Measurements from ENCODE around the gene BMP6.

The BMP6 gene

DNA sequence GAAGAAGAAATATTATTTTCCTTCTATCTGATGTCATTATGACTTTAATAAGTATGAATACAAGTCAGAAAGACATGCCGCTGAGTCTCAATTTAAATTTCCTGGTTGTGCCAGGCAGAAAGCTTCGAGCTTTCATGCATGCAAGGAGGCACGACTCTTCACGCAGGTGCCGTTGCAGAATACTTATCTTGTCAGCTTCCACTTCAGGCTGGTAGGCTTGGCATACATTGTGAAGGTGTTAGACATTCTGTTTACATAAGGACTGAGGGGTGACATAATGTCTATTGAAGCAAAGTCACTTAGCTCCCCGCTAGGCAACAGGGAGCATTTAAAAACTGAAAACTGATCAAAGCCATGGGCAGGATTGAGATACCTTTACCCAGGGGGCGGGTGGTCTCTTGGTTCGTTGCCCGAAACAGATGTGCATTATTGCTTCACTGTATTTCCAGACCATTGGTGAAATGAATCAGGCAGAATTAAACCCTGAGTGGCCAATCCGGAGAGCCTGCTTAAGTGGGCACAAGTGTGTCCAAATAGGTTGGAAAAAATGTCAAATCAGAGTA lies 16.4 kb downstream of the BMP6 start:
- ATAC-seq (ENCODE audit: insufficient read depth, low read depth) = no peak
- Histone ChIP-seq H3K4me3 (ENCODE audit: low read depth in 1 of 2, low read length in 2 of 2) (no peak overlapping the region), H3K36me3 (ENCODE audit: insufficient read depth, low read length) (no peaks in the 10 kb centered on the region), H3K27ac (ENCODE audit: low read length) (no peak overlapping the region), H3K79me2 (ENCODE audit: insufficient read depth, low read length) (no peaks in the 10 kb centered on the region), H3K27me3 (ENCODE audit: insufficient read depth, low read length, poor library complexity) (peaks cover 4% of the 10 kb centered on the region), H4K20me1 (ENCODE audit: insufficient read depth, low read length) (no peaks in the 10 kb centered on the region), H3K4me1 (ENCODE audit: insufficient read depth, low read length) (no peaks in the 10 kb centered on the region), H3K4me2 (ENCODE audit: insufficient read depth, low read length) (no peak overlapping the region), H3K9ac (ENCODE audit: low read depth, low read length) (no peak overlapping the region), H3K9me3 (ENCODE audit: insufficient read depth, low read length, severe bottlenecking) (no peaks in the 10 kb centered on the region), H2AFZ (ENCODE audit: low read depth, low read length) (no peak overlapping the region)
- TF ChIP-seq, protein P1, sequence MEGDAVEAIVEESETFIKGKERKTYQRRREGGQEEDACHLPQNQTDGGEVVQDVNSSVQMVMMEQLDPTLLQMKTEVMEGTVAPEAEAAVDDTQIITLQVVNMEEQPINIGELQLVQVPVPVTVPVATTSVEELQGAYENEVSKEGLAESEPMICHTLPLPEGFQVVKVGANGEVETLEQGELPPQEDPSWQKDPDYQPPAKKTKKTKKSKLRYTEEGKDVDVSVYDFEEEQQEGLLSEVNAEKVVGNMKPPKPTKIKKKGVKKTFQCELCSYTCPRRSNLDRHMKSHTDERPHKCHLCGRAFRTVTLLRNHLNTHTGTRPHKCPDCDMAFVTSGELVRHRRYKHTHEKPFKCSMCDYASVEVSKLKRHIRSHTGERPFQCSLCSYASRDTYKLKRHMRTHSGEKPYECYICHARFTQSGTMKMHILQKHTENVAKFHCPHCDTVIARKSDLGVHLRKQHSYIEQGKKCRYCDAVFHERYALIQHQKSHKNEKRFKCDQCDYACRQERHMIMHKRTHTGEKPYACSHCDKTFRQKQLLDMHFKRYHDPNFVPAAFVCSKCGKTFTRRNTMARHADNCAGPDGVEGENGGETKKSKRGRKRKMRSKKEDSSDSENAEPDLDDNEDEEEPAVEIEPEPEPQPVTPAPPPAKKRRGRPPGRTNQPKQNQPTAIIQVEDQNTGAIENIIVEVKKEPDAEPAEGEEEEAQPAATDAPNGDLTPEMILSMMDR (IDR thresholded peaks at IDR 0.05; ENCODE audit: borderline replicate concordance, extremely low read depth, low read length, poor library complexity, severe bottlenecking) = no peak
- TF ChIP-seq EZH2 (IDR thresholded peaks at IDR 0.05; ENCODE audit: borderline replicate concordance, low read depth, low read length, severe bottlenecking) = no peak
- DNase-seq = no peak

GRCh38 chr6:7745942-7746341 lies 20.0 kb downstream of the BMP6 start:
- H3K4me2 ChIP-seq (ENCODE audit: insufficient read depth, low read length) = no peak overlapping the region
- no peaks in the 10 kb centered on the region for H4K20me1 ChIP-seq (ENCODE audit: insufficient read depth, low read length)
- no peak overlapping the region for H3K9ac ChIP-seq (ENCODE audit: low read depth, low read length)
- H3K27ac ChIP-seq (ENCODE audit: low read length) = no peak overlapping the region
- ATAC-seq (ENCODE audit: insufficient read depth, low read depth) (no peak), DNase-seq (no peak)
- H3K4me1 ChIP-seq (ENCODE audit: insufficient read depth, low read length) = no peaks in the 10 kb centered on the region
- no peaks in the 10 kb centered on the region for H3K79me2 ChIP-seq (ENCODE audit: insufficient read depth, low read length)
- H3K27me3 ChIP-seq (ENCODE audit: insufficient read depth, low read length, poor library complexity) = peaks cover 7% of the 10 kb centered on the region
- H3K4me3 ChIP-seq (ENCODE audit: low read depth in 1 of 2, low read length in 2 of 2) = no peak overlapping the region
- H2AFZ ChIP-seq (ENCODE audit: low read depth, low read length) = no peak overlapping the region
- H3K36me3 ChIP-seq (ENCODE audit: insufficient read depth, low read length) = no peaks in the 10 kb centered on the region
- H3K9me3 ChIP-seq (ENCODE audit: insufficient read depth, low read length, severe bottlenecking) = no peaks in the 10 kb centered on the region
- TF ChIP-seq, protein P1 (IDR thresholded peaks at IDR 0.05; ENCODE audit: borderline replicate concordance, extremely low read depth, low read length, poor library complexity, severe bottlenecking) = no peak
- no peak for TF ChIP-seq EZH2 (IDR thresholded peaks at IDR 0.05; ENCODE audit: borderline replicate concordance, low read depth, low read length, severe bottlenecking)

GRCh38 chr6:7747016-7747415 lies 21.1 kb downstream of the BMP6 start:
- Histone ChIP-seq H3K4me3 (ENCODE audit: low read depth in 1 of 2, low read length in 2 of 2) (no peak overlapping the region), H4K20me1 (ENCODE audit: insufficient read depth, low read length) (no peaks in the 10 kb centered on the region), H3K36me3 (ENCODE audit: insufficient read depth, low read length) (no peaks in the 10 kb centered on the region), H3K9ac (ENCODE audit: low read depth, low read length) (no peak overlapping the region), H3K79me2 (ENCODE audit: insufficient read depth, low read length) (no peaks in the 10 kb centered on the region), H3K27me3 (ENCODE audit: insufficient read depth, low read length, poor library complexity) (peaks cover 7% of the 10 kb centered on the region), H3K27ac (ENCODE audit: low read length) (no peak overlapping the region), H3K9me3 (ENCODE audit: insufficient read depth, low read length, severe bottlenecking) (no peaks in the 10 kb centered on the region), H3K4me1 (ENCODE audit: insufficient read depth, low read length) (no peaks in the 10 kb centered on the region), H2AFZ (ENCODE audit: low read depth, low read length) (no peak overlapping the region), H3K4me2 (ENCODE audit: insufficient read depth, low read length) (no peak overlapping the region)
- TF ChIP-seq EZH2 (IDR thresholded peaks at IDR 0.05; ENCODE audit: borderline replicate concordance, low read depth, low read length, severe bottlenecking) = no peak
- TF ChIP-seq, protein P1 (IDR thresholded peaks at IDR 0.05; ENCODE audit: borderline replicate concordance, extremely low read depth, low read length, poor library complexity, severe bottlenecking) = no peak
- DNase-seq (no peak), ATAC-seq (ENCODE audit: insufficient read depth, low read depth) (no peak)

DNA sequence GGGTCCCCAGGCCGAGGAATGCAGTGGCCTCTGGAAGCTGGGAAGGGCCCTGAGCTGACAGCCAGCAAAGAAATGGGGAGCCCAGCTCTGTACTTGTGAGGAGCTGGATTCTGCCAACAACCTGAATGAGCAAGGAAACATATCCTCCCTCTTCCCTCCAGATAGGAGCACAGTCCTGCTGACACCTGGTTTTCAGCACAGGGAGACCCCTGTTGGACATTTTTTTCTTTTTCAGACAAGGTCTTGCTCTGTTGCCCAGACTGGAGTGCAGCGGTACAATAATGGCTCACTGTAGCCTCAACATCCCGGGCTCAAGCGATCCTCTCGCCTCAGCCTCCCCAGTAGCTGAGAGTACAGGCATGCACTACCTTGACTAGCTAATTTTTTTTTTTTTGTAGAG lies 21.5 kb downstream of the BMP6 start:
- no peak overlapping the region for H2AFZ ChIP-seq (ENCODE audit: low read depth, low read length)
- ATAC-seq (ENCODE audit: insufficient read depth, low read depth) (no peak), DNase-seq (no peak)
- H3K4me1 ChIP-seq (ENCODE audit: insufficient read depth, low read length) = no peaks in the 10 kb centered on the region
- no peaks in the 10 kb centered on the region for H4K20me1 ChIP-seq (ENCODE audit: insufficient read depth, low read length)
- no peak overlapping the region for H3K27ac ChIP-seq (ENCODE audit: low read length)
- no peaks in the 10 kb centered on the region for H3K79me2 ChIP-seq (ENCODE audit: insufficient read depth, low read length)
- H3K9me3 ChIP-seq (ENCODE audit: insufficient read depth, low read length, severe bottlenecking) = no peaks in the 10 kb centered on the region
- no peak overlapping the region for H3K9ac ChIP-seq (ENCODE audit: low read depth, low read length)
- no peaks in the 10 kb centered on the region for H3K36me3 ChIP-seq (ENCODE audit: insufficient read depth, low read length)
- no peak overlapping the region for H3K4me2 ChIP-seq (ENCODE audit: insufficient read depth, low read length)
- H3K27me3 ChIP-seq (ENCODE audit: insufficient read depth, low read length, poor library complexity) = peaks cover 7% of the 10 kb centered on the region
- no peak for TF ChIP-seq EZH2 (IDR thresholded peaks at IDR 0.05; ENCODE audit: borderline replicate concordance, low read depth, low read length, severe bottlenecking)
- TF ChIP-seq, protein P1 (IDR thresholded peaks at IDR 0.05; ENCODE audit: borderline replicate concordance, extremely low read depth, low read length, poor library complexity, severe bottlenecking) = no peak
- no peak overlapping the region for H3K4me3 ChIP-seq (ENCODE audit: low read depth in 1 of 2, low read length in 2 of 2)
